Measurements from ENCODE around the gene SNIP1.
"Not testable (repeated sequence)": the region's sequence is repeated elsewhere in the genome, so short reads cannot be mapped to it uniquely, and the experiment has no call there.

Gene SNIP1, protein sequence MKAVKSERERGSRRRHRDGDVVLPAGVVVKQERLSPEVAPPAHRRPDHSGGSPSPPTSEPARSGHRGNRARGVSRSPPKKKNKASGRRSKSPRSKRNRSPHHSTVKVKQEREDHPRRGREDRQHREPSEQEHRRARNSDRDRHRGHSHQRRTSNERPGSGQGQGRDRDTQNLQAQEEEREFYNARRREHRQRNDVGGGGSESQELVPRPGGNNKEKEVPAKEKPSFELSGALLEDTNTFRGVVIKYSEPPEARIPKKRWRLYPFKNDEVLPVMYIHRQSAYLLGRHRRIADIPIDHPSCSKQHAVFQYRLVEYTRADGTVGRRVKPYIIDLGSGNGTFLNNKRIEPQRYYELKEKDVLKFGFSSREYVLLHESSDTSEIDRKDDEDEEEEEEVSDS

DNA sequence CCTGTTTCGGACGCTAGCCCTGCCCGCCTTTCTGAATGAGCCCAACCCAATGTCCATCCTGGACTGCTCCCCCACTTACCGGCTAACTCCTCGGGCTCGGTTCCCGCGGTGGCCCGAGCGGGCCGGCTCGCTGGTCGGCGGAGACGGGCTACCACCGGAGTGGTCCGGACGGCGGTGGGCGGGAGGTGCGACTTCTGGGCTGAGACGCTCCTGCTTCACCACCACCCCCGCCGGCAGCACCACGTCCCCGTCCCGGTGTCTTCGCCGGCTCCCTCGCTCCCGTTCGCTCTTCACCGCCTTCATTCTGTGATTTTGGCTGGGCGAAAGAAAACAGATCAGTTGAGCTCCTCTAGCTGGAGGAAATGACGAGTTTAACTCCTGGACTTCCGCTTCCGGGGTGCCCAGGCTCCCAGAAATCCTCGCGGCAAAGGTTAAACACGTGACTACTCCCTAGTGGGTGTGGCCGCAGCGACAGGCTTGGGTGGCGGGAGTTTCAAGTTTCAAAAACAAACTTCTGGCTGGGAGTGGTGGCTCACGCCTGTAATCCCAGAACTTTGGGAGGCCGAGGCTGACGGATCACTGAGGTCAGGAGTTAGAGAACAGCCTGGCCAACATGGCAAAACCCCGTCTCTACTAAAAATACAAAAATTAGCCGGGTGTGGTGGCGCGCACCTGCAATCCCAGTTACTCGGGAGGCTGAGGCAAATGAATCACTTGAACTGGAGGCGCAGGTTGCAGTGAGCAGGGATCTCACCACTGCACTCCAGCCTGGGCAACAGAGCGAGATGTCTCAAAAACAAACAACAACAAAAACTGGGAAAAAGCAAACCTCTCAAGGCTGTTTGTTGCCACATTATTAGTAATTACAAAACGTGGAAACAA, at the start of gene SNIP1:
Gene SNIP1, minus strand, starts transcription at position 367 of the 882 bp plus-strand sequence. Its CDS starts 64 bp downstream, at position 303.
- peak; percentile 86 for DNase-seq (ENCODE audit: low read depth in 2 of 2, low spot score in 1 of 2)

GRCh38 chr1:37602750-37603694, 48.9 kb upstream of the SNIP1 start:
- peak in 1 of 2 donors; percentile 3 for DNase-seq (ENCODE audit: low read depth in 2 of 2, low spot score in 1 of 2)

GRCh38 chr1:37601441-37601840, 47.3 kb upstream of the SNIP1 start:
- DNase-seq (ENCODE audit: low read depth in 2 of 2, low spot score in 1 of 2): no peak

DNA sequence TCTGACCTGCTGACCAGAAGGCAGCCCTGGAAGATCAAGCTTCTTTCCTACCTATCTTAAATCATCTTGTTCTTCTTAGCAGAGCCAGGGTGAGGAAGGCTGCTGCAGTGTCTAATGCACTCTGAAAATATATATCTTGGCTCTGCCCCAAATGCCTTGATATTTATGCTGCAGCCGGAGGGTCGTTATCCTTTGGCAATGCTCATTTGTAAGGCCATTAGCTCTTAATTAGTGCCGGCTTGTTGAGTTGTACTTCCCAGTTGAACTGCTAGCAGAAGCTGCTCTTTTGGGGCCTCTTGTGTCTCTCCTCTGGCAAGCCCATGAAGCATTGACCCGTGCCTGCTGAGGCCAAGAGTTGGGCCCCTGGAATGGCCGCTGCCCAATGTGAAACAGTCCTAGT, 45.8 kb upstream of the SNIP1 start:
- no peak for DNase-seq (ENCODE audit: low read depth in 2 of 2, low spot score in 1 of 2)

GRCh38 chr1:37596182-37596667, 42.1 kb upstream of the SNIP1 start:
- no peak for DNase-seq (ENCODE audit: low read depth in 2 of 2, low spot score in 1 of 2)

DNA sequence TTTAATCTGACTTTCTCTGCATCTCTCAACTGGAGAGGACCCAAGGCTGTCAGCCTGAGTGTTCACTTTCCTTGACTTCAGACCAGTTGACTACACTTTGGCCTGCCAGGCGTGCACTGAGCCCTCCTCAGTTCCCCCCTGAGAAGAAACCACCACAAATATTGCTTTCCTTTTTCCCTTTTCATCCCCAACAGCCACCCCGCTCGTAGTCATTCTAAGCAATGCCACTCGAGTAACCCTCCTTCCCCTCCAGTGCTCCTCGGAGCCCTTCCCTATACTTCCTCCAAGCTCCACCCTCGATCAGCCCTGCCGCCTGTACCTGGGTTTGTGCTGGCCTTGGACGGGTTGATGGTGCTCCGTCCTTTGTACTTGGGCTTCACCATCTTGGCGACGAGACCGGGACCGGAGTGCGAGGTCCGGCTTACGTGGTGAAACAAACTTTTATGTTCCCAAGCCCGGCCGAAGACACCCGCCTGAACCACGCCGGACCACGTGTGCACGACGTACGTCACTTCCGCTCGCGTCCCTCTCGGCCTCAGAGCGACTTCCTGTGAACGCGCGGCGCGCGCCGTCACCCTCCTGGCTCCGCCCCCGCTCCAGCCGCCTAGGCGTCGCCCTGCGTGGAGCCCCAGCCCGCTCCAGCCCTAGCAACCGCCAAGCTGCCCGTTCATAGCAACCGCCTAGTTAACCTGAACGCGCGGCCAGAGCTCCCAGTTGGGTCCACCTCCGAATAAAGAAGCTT, 41.5 kb upstream of the SNIP1 start, which contains the start of gene GNL2:
Gene GNL2, minus strand, starts transcription at position 498 of the 742 bp plus-strand sequence. Its CDS starts 115 bp downstream, at position 383.
- DNase-seq (ENCODE audit: low read depth in 2 of 2, low spot score in 1 of 2): peak; percentile 83 to 93

- no peak for DNase-seq (ENCODE audit: low read depth in 2 of 2, low spot score in 1 of 2)
These were observed 39.6 kb upstream of the SNIP1 start for GRCh38 chr1:37593726-37594125.

- no peak for DNase-seq (ENCODE audit: low read depth in 2 of 2, low spot score in 1 of 2)
These were observed 34.8 kb upstream of the SNIP1 start for GRCh38 chr1:37588939-37589338.

DNA sequence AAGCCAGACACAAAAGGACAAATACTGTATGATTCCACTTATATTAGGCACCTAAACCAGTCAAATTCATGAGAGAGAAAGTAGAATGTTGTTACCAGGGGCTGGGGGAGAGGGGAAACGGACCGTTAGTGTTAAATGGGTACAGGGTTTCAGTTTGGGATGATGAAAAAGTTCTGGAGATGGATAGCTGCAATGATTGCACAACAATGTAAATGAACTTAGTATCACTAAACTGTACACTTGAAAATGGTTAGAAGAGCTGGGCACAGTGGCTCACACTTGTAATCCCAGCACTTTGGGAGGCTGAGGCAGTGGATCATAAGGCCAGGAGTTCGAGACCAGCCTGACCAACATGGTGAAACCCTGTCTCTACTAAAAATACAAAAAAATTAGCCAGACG, 30.5 kb upstream of the SNIP1 start:
- DNase-seq (ENCODE audit: low read depth in 2 of 2, low spot score in 1 of 2): not testable (repeated sequence)

DNA sequence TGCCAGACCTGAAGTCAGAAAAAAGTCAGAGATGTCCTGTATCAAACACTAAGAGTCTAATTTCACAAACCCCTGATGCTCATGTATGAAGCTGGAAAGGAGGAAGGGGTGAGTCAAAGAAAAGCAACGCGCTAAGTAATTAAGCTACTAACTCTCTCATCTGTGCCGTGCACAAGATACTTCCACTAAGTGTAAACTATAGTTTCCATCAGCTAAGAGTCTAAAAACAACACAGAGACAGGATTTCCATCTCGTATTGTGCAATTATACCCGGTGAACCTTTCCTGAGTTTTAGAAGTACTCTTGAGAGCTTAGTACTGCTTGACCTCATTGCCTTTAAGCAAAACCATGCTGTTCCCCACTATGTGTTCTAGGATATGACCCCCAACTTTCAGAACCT, 21.6 kb upstream of the SNIP1 start:
- DNase-seq (ENCODE audit: low read depth in 2 of 2, low spot score in 1 of 2): no peak

GRCh38 chr1:37574834-37575480, 20.9 kb upstream of the SNIP1 start:
- no peak for DNase-seq (ENCODE audit: low read depth in 2 of 2, low spot score in 1 of 2)

DNA sequence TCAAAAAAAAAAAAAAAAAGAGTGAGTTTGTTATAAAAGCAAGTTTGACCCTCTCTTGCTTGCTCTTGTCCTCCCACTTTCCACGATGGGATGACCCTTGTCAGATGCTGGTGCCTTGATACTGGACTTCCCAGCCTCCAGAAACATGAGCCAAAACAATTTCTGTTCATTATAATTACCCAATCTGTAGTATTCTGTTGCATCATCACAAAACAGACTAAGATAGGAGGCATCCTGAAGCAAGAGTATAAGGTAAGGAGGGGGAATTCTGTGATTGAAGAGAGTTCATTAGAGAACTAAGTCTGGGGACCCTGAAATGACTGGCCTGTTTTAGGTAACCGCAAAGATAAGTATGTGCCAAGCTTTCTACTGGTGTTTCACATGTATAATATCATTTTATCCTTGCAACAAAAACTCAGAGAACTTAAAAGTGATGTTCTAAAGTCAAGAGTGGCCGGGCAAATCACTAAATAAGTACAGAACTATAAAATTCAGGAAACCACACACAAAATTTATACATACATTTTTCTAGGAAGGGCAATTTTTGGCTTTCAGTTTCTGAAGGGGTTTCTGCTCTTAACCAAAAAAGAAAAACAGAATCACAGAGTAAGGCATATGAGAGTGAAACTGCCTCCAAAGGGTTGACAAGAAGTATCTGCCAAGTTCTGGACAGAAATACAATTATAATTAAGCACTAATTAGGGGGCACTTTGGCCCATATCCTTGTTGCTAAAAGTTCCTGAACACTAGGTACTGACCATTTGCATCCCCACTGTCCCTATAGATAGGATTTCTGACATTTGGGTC, 16.6 kb upstream of the SNIP1 start:
- DNase-seq (ENCODE audit: low read depth in 2 of 2, low spot score in 1 of 2): no peak

GRCh38 chr1:37567023-37567422, 12.9 kb upstream of the SNIP1 start:
- DNase-seq (ENCODE audit: low read depth in 2 of 2, low spot score in 1 of 2): no peak

- no peak for DNase-seq (ENCODE audit: low read depth in 2 of 2, low spot score in 1 of 2)
These were observed 10.8 kb upstream of the SNIP1 start for GRCh38 chr1:37564892-37565291.

GRCh38 chr1:37562984-37563383, 8.9 kb upstream of the SNIP1 start:
- DNase-seq (ENCODE audit: low read depth in 2 of 2, low spot score in 1 of 2): no peak

GRCh38 chr1:37561133-37562132, 7.3 kb upstream of the SNIP1 start:
- DNase-seq (ENCODE audit: low read depth in 2 of 2, low spot score in 1 of 2): no peak

DNA sequence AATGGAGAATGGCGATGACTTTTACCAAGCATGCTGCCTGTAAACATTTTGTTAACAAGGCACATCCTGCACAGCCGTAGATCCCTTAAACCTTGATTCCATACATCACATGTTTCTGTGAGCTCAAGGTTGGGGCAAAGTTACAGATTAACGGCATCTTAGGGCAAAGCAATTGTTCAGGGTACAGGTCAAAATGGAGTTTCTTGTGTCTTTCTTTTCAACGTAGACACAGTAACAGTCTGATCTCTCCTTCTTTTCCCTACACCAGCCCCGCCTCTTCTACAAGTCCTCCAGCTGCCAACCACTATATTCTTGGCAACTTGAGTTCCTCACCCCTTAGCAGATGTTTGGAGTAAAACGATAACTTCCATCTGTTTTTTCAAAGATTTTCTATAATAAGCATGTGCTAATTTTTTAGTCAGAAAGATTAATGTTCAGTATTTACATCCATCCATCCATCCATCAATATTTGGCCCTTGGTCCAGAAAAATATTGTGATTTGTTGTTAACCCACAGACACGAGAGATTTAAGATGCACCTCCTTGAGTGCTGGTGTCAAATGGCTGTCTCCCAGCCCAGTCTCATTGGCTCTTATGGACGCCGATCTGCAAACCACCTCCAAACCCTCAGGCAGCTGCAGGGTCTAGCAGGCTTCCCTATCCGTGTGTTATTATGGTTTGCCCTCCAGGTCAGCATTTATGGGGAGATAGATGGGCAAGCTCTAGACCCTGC, 6.5 kb upstream of the SNIP1 start:
- DNase-seq (ENCODE audit: low read depth in 2 of 2, low spot score in 1 of 2): no peak
